Head of caudate nucleus (tissue), 42 donors: ENCODE results near the gene VKORC1L1.
"Not testable (repeated sequence)": the region's sequence is repeated elsewhere in the genome, so short reads cannot be mapped to it uniquely, and the experiment has no call there.

Experiments
- DNase-seq, 42 donors: peaks; one replicate each; pipeline versions ENCODE4 v3.0.0 to v3.0.0-alpha.2; 2020 to 2021; ENCODE audit warnings: mixed read lengths in 7 of 42
- intact Hi-C: fragments of 100-400 bp; cut with DNase I; formaldehyde crosslinking; loops from one replicate; pipeline ENCODE4 v1.15.0; 2022

Gene VKORC1L1

GRCh38 chr7:65872776-65873581 lies at the start of gene VKORC1L1:
Gene VKORC1L1 (plus strand): TSS chr7:65873074. CDS start chr7:65873372, 298 bp downstream.
- peak; percentile 76 to 97 (median 94) for DNase-seq
- intact Hi-C loops: loop anchor here (5.0 kb wide), 1 partner anchor 109 kb away; the partner anchor contains the start of gene GUSB

- intact Hi-C loops: no loop called here
- DNase-seq: no peak
Observed at GRCh38 chr7:65827366-65827765, 45.5 kb upstream of the VKORC1L1 start.

GRCh38 chr7:65832281-65832680 lies 40.6 kb upstream of the VKORC1L1 start:
- DNase-seq: no peak
- intact Hi-C loops: no loop called here

- DNase-seq, intact Hi-C loops: not testable (repeated sequence)
Observed at GRCh38 chr7:65836684-65837083, 36.2 kb upstream of the VKORC1L1 start.

GRCh38 chr7:65837541-65837956 lies 35.3 kb upstream of the VKORC1L1 start:
- intact Hi-C loops, DNase-seq: not testable (repeated sequence)

GRCh38 chr7:65839846-65840245 lies 33.0 kb upstream of the VKORC1L1 start:
- intact Hi-C loops: no loop called here
- DNase-seq: no peak

GRCh38 chr7:65840446-65840845 lies 32.4 kb upstream of the VKORC1L1 start:
- intact Hi-C loops: no loop called here
- peak in 3 of 42 donors; percentile 1 to 65 (median 32) for DNase-seq

GRCh38 chr7:65843616-65844015 lies 29.3 kb upstream of the VKORC1L1 start:
- intact Hi-C loops, DNase-seq: not testable (repeated sequence)

- intact Hi-C loops: no loop called here
- DNase-seq: no peak
Observed at GRCh38 chr7:65846008-65846570, 26.8 kb upstream of the VKORC1L1 start.

- DNase-seq, intact Hi-C loops: not testable (repeated sequence)
Observed at GRCh38 chr7:65853426-65853825, 19.4 kb upstream of the VKORC1L1 start.

- DNase-seq, intact Hi-C loops: not testable (repeated sequence)
Observed at GRCh38 chr7:65853892-65854291, 19.0 kb upstream of the VKORC1L1 start.

- DNase-seq, intact Hi-C loops: not testable (repeated sequence)
Observed at GRCh38 chr7:65857321-65857894, 15.5 kb upstream of the VKORC1L1 start.

- DNase-seq, intact Hi-C loops: not testable (repeated sequence)
Observed at GRCh38 chr7:65858660-65859059, 14.2 kb upstream of the VKORC1L1 start.

GRCh38 chr7:65866244-65866643 lies 6.6 kb upstream of the VKORC1L1 start:
- intact Hi-C loops, DNase-seq: not testable (repeated sequence)

- DNase-seq, intact Hi-C loops: not testable (repeated sequence)
Observed at GRCh38 chr7:65867681-65868080, 5.2 kb upstream of the VKORC1L1 start.

GRCh38 chr7:65869312-65869711 lies 3.6 kb upstream of the VKORC1L1 start:
- DNase-seq, intact Hi-C loops: not testable (repeated sequence)

GRCh38 chr7:65871451-65871850 lies 1.4 kb upstream of the VKORC1L1 start:
- intact Hi-C loops: loop anchor here (5.0 kb wide), 1 partner anchor 111 kb away; the partner anchor contains the start of gene GUSB
- DNase-seq: peak in 9 of 42 donors; percentile 4 to 50 (median 21)

- peak in 22 of 42 donors; percentile 2 to 46 (median 13) for DNase-seq
- intact Hi-C loops: loop anchor here (5.0 kb wide), 1 partner anchor 109 kb away; the partner anchor contains the start of gene GUSB
Observed at GRCh38 chr7:65873582-65874193, 814 bp downstream of the VKORC1L1 start.

- intact Hi-C loops, DNase-seq: not testable (repeated sequence)
Observed at GRCh38 chr7:65875715-65876114, 2.8 kb downstream of the VKORC1L1 start.
